HG03469 (cell line): Measurements from ENCODE around the gene SLC39A11.
"Not testable (repeated sequence)": the region's sequence is repeated elsewhere in the genome, so short reads cannot be mapped to it uniquely, and the experiment has no call there.

ENCODE experiments used
- ATAC-seq: cut with Tn5 transposase; IDR thresholded peaks from one replicate; pipeline ENCODE4 v1.9.1; 2021; ENCODE audit warnings: mild to moderate bottlenecking, moderate library complexity, moderate number of reproducible peaks; ENCODE audit not compliant: unreplicated experiment

Gene SLC39A11

GRCh38 chr17:72811976-72812687 is 280.4 kb downstream of the SLC39A11 start:
- no peak for ATAC-seq

- ATAC-seq: no peak
Observed at GRCh38 chr17:72810991-72811508, 281.4 kb downstream of the SLC39A11 start.

GRCh38 chr17:72806011-72806410 is 286.5 kb downstream of the SLC39A11 start:
- ATAC-seq: no peak

GRCh38 chr17:72804949-72805707 is 287.4 kb downstream of the SLC39A11 start:
- ATAC-seq: no peak

GRCh38 chr17:72802726-72803125 is 289.8 kb downstream of the SLC39A11 start:
- ATAC-seq: no peak

- ATAC-seq: no peak
Observed at GRCh38 chr17:72797142-72797541, 295.3 kb downstream of the SLC39A11 start.

GRCh38 chr17:72795941-72796340 is 296.5 kb downstream of the SLC39A11 start:
- no peak for ATAC-seq

GRCh38 chr17:72794152-72794551 is 298.3 kb downstream of the SLC39A11 start:
- ATAC-seq: no peak

GRCh38 chr17:72792771-72793170 is 299.7 kb downstream of the SLC39A11 start:
- ATAC-seq: no peak

GRCh38 chr17:72790190-72790589 is 302.3 kb downstream of the SLC39A11 start:
- ATAC-seq: no peak

- ATAC-seq: no peak
Observed at GRCh38 chr17:72789711-72790110, 302.8 kb downstream of the SLC39A11 start.

- no peak for ATAC-seq
Observed at GRCh38 chr17:72788950-72789585, 303.4 kb downstream of the SLC39A11 start.

GRCh38 chr17:72786209-72786608 is 306.3 kb downstream of the SLC39A11 start:
- ATAC-seq: no peak

- ATAC-seq: no peak
Observed at GRCh38 chr17:72782985-72783701, 309.3 kb downstream of the SLC39A11 start.

GRCh38 chr17:72782437-72782836 is 310.1 kb downstream of the SLC39A11 start:
- not testable (repeated sequence) for ATAC-seq

GRCh38 chr17:72778169-72779151 is 314.0 kb downstream of the SLC39A11 start:
- ATAC-seq: no peak

GRCh38 chr17:72775919-72776318 is 316.6 kb downstream of the SLC39A11 start:
- ATAC-seq: no peak

- no peak for ATAC-seq
Observed at GRCh38 chr17:72775237-72775636, 317.3 kb downstream of the SLC39A11 start.

- ATAC-seq: no peak
Observed at GRCh38 chr17:72774236-72774635, 318.3 kb downstream of the SLC39A11 start.

GRCh38 chr17:72773225-72773624 is 319.3 kb downstream of the SLC39A11 start:
- ATAC-seq: not testable (repeated sequence)
